Activated naive CD4-positive, alpha-beta T cell treated with anti-CD3 and anti-CD28 coated beads, Interleukin-2, amount 10 ng/mL, durations not matched to agents 7 days and 5 days (primary cell): ENCODE measurements around the gene GAMT.
A peak's percentile ranks its signal among the peaks of the same experiment; 100 is the strongest.

ENCODE experiments used
- CTCF ChIA-PET: fragments of 350-600 bp; sonication (Branson Sonifier 250); formaldehyde crosslinking; loops from one replicate; lab custom pipeline; 2021; ENCODE audit warnings: antibody characterized with exemption; lab: Charles Lee
- DNase-seq: peaks from one replicate; pipeline ENCODE4 v3.0.0-alpha.2; 2020
- H3K27ac Mint-ChIP-seq: one replicate; pipeline ENCODE4 v1.8.0; 2021; ENCODE audit warnings: mild to moderate bottlenecking, moderate library complexity, mixed read lengths
- H3K27me3 Mint-ChIP-seq: one replicate; pipeline ENCODE4 v1.8.0; 2021; ENCODE audit warnings: mild to moderate bottlenecking, mixed read lengths
- H3K36me3 Mint-ChIP-seq: one replicate; pipeline ENCODE4 v1.8.0; 2021; ENCODE audit warnings: mixed read lengths
- H3K4me1 Mint-ChIP-seq: one replicate; pipeline ENCODE4 v1.8.0; 2021; ENCODE audit warnings: mixed read lengths
- H3K4me3 Mint-ChIP-seq: one replicate; pipeline ENCODE4 v1.8.0; 2021; ENCODE audit warnings: mild to moderate bottlenecking, moderate library complexity, mixed read lengths
- H3K9me3 Mint-ChIP-seq: one replicate; pipeline ENCODE4 v1.8.0; 2021; ENCODE audit warnings: mixed read lengths

GAMT gene

GRCh38 chr19:1383312-1384084 is 17.8 kb downstream of the GAMT start, which contains the start of gene NDUFS7:
TSS of gene NDUFS7 (plus strand) at chr19:1383907. CDS start at chr19:1383927, 20 bp downstream.
- Mint-ChIP-seq H3K27me3 (peaks cover 26% of the 10 kb centered on the region), H3K27ac (peak within 1 kb of the TSS; percentile 99), H3K36me3 (peaks cover 9% of the 10 kb centered on the region), H3K4me3 (peak within 1 kb of the TSS; percentile 88), H3K4me1 (peaks cover 27% of the 10 kb centered on the region), H3K9me3 (peaks cover 2% of the 10 kb centered on the region)
- CTCF ChIA-PET, result interaction anchor here (0.7 to 2.1 kb wide), 5 partner anchors 11 to 481 kb away, joined by 3 to 8 read pairs (median 3); no protein-coding TSS in a partner anchor
- peak; percentile 92 for DNase-seq

GRCh38 chr19:1383017-1383311 is 18.4 kb downstream of the GAMT start:
- Mint-ChIP-seq H3K9me3 (peaks cover 2% of the 10 kb centered on the region), H3K27me3 (peaks cover 26% of the 10 kb centered on the region), H3K4me3 (peak overlapping the region; percentile 88), H3K27ac (peak overlapping the region; percentile 99), H3K4me1 (peaks cover 27% of the 10 kb centered on the region), H3K36me3 (peaks cover 6% of the 10 kb centered on the region)
- no peak for DNase-seq
- CTCF ChIA-PET, result interaction anchor here (0.7 to 2.1 kb wide), 5 partner anchors 10 to 480 kb away, joined by 3 to 8 read pairs (median 3); no protein-coding TSS in a partner anchor

- DNase-seq, result no peak
- Mint-ChIP-seq H3K27ac (no peak overlapping the region), H3K4me1 (peaks cover 27% of the 10 kb centered on the region), H3K36me3 (peaks cover 6% of the 10 kb centered on the region), H3K4me3 (no peak overlapping the region), H3K27me3 (peaks cover 26% of the 10 kb centered on the region), H3K9me3 (peaks cover 2% of the 10 kb centered on the region)
- CTCF ChIA-PET, result interaction anchor here (1.5 to 2.1 kb wide), 2 partner anchors 9 to 103 kb away, joined by 7 to 8 read pairs; no protein-coding TSS in a partner anchor
Measured at GRCh38 chr19:1382250-1382649, 19.1 kb downstream of the GAMT start.

GRCh38 chr19:1379961-1380489 is 21.3 kb downstream of the GAMT start:
- H3K4me3 Mint-ChIP-seq, result no peak overlapping the region
- H3K4me1 Mint-ChIP-seq, result peaks cover 15% of the 10 kb centered on the region
- peaks cover 2% of the 10 kb centered on the region for H3K9me3 Mint-ChIP-seq
- CTCF ChIA-PET, result no interaction called here
- H3K27ac Mint-ChIP-seq, result no peak overlapping the region
- H3K36me3 Mint-ChIP-seq, result peaks cover 10% of the 10 kb centered on the region
- no peak for DNase-seq
- peaks cover 26% of the 10 kb centered on the region for H3K27me3 Mint-ChIP-seq

GRCh38 chr19:1379126-1379905 is 22.0 kb downstream of the GAMT start:
- CTCF ChIA-PET, result no interaction called here
- H3K27ac Mint-ChIP-seq, result no peak overlapping the region
- peaks cover 9% of the 10 kb centered on the region for H3K4me1 Mint-ChIP-seq
- H3K27me3 Mint-ChIP-seq, result peaks cover 26% of the 10 kb centered on the region
- H3K9me3 Mint-ChIP-seq, result peaks cover 2% of the 10 kb centered on the region
- DNase-seq, result no peak
- H3K4me3 Mint-ChIP-seq, result no peak overlapping the region
- peaks cover 12% of the 10 kb centered on the region for H3K36me3 Mint-ChIP-seq

GRCh38 chr19:1377965-1378785 is 23.2 kb downstream of the GAMT start:
- H3K27me3 Mint-ChIP-seq, result peaks cover 20% of the 10 kb centered on the region
- peaks cover 11% of the 10 kb centered on the region for H3K36me3 Mint-ChIP-seq
- CTCF ChIA-PET, result no interaction called here
- no peak overlapping the region for H3K4me3 Mint-ChIP-seq
- H3K4me1 Mint-ChIP-seq, result peaks cover 5% of the 10 kb centered on the region
- DNase-seq, result no peak
- H3K27ac Mint-ChIP-seq, result no peak overlapping the region
- H3K9me3 Mint-ChIP-seq, result no peaks in the 10 kb centered on the region

GRCh38 chr19:1377176-1377964 is 24.0 kb downstream of the GAMT start:
- CTCF ChIA-PET, result interaction anchor here (1.6 kb wide), 1 partner anchor 62 kb away, joined by 3 read pairs; no protein-coding TSS in a partner anchor
- peaks cover 11% of the 10 kb centered on the region for H3K36me3 Mint-ChIP-seq
- no peak overlapping the region for H3K4me3 Mint-ChIP-seq
- DNase-seq, result no peak
- H3K27me3 Mint-ChIP-seq, result peaks cover 17% of the 10 kb centered on the region
- H3K27ac Mint-ChIP-seq, result no peak overlapping the region
- H3K9me3 Mint-ChIP-seq, result no peaks in the 10 kb centered on the region
- H3K4me1 Mint-ChIP-seq, result no peaks in the 10 kb centered on the region

- no peak for DNase-seq
- CTCF ChIA-PET, result interaction anchor here (0.6 to 1.6 kb wide), 2 partner anchors 16 to 61 kb away, joined by 3 read pairs; no protein-coding TSS in a partner anchor
Measured at GRCh38 chr19:1376415-1376805, 24.9 kb downstream of the GAMT start.

GRCh38 chr19:1374250-1374577 is 27.1 kb downstream of the GAMT start:
- H3K4me1 Mint-ChIP-seq, result no peaks in the 10 kb centered on the region
- CTCF ChIA-PET, result interaction anchor here (0.8 kb wide), 1 partner anchor 24 kb away, joined by 3 read pairs; no protein-coding TSS in a partner anchor
- no peak overlapping the region for H3K27ac Mint-ChIP-seq
- no peak for DNase-seq
- H3K27me3 Mint-ChIP-seq, result no peaks in the 10 kb centered on the region
- H3K36me3 Mint-ChIP-seq, result peaks cover 13% of the 10 kb centered on the region
- no peak overlapping the region for H3K4me3 Mint-ChIP-seq
- H3K9me3 Mint-ChIP-seq, result no peaks in the 10 kb centered on the region

More at GRCh38 chr19:1376415-1376805, 24.9 kb downstream of the GAMT start:
- Mint-ChIP-seq H3K4me1 (no peaks in the 10 kb centered on the region), H3K4me3 (no peak overlapping the region), H3K27ac (no peak overlapping the region), H3K36me3 (peaks cover 13% of the 10 kb centered on the region), H3K9me3 (no peaks in the 10 kb centered on the region), H3K27me3 (peaks cover 14% of the 10 kb centered on the region)

GRCh38 chr19:1373534-1374249 is 27.6 kb downstream of the GAMT start:
- DNase-seq, result no peak
- H3K27ac Mint-ChIP-seq, result no peak overlapping the region
- peaks cover 13% of the 10 kb centered on the region for H3K36me3 Mint-ChIP-seq
- CTCF ChIA-PET, result interaction anchor here (1.2 to 2.4 kb wide), 3 partner anchors 9 to 129 kb away, joined by 7 to 17 read pairs (median 7); partner anchors contain the start of gene NDUFS7
- H3K9me3 Mint-ChIP-seq, result no peaks in the 10 kb centered on the region
- no peaks in the 10 kb centered on the region for H3K27me3 Mint-ChIP-seq
- H3K4me3 Mint-ChIP-seq, result no peak overlapping the region
- H3K4me1 Mint-ChIP-seq, result no peaks in the 10 kb centered on the region

GRCh38 chr19:1373042-1373533 is 28.3 kb downstream of the GAMT start:
- CTCF ChIA-PET, result interaction anchor here (1.2 to 2.4 kb wide), 5 partner anchors 10 to 129 kb away, joined by 3 to 17 read pairs (median 7); partner anchors contain the start of gene NDUFS7
- Mint-ChIP-seq H3K27me3 (no peaks in the 10 kb centered on the region), H3K27ac (no peak overlapping the region)

More at GRCh38 chr19:1373042-1373533, 28.3 kb downstream of the GAMT start:
- no peaks in the 10 kb centered on the region for H3K4me1 Mint-ChIP-seq
- peaks cover 13% of the 10 kb centered on the region for H3K36me3 Mint-ChIP-seq
- DNase-seq, result no peak
- H3K4me3 Mint-ChIP-seq, result no peak overlapping the region
- no peaks in the 10 kb centered on the region for H3K9me3 Mint-ChIP-seq
